ENCODE measurements around the gene MYOD1.

The MYOD1 gene

GRCh38 chr11:17770917-17771316, 51.5 kb downstream of the MYOD1 start:
- H3K36me3 ChIP-seq (ENCODE audit: control insufficient read depth in 2 of 2, insufficient read depth in 2 of 2, low read length in 2 of 2): no peaks in the 10 kb centered on the region
- H3K27ac ChIP-seq (ENCODE audit: low read depth in 2 of 2, low read length in 2 of 2): no peak overlapping the region
- peaks cover 11% of the 10 kb centered on the region in 2 donors for H3K4me1 ChIP-seq (ENCODE audit: control insufficient read depth in 2 of 2, insufficient read depth in 2 of 2, low read length in 2 of 2)
- no peaks in the 10 kb centered on the region for H3K9me3 ChIP-seq (ENCODE audit: control insufficient read depth in 2 of 2, low read length in 2 of 2)
- H3K4me3 ChIP-seq (ENCODE audit: low read length in 2 of 2): no peak overlapping the region
- no peak overlapping the region for H3K9ac ChIP-seq (ENCODE audit: low read depth in 1 of 2, low read length in 2 of 2)
- no peaks in the 10 kb centered on the region for H3K27me3 ChIP-seq (ENCODE audit: control insufficient read depth in 2 of 2, insufficient read depth in 2 of 2, low read length in 2 of 2)

GRCh38 chr11:17771415-17771814, 52.0 kb downstream of the MYOD1 start:
- Histone ChIP-seq H3K27ac (ENCODE audit: low read depth in 2 of 2, low read length in 2 of 2) (no peak overlapping the region), H3K4me1 (ENCODE audit: control insufficient read depth in 2 of 2, insufficient read depth in 2 of 2, low read length in 2 of 2) (peaks cover 11% of the 10 kb centered on the region in 2 donors), H3K9me3 (ENCODE audit: control insufficient read depth in 2 of 2, low read length in 2 of 2) (no peaks in the 10 kb centered on the region), H3K27me3 (ENCODE audit: control insufficient read depth in 2 of 2, insufficient read depth in 2 of 2, low read length in 2 of 2) (no peaks in the 10 kb centered on the region), H3K9ac (ENCODE audit: low read depth in 1 of 2, low read length in 2 of 2) (no peak overlapping the region), H3K36me3 (ENCODE audit: control insufficient read depth in 2 of 2, insufficient read depth in 2 of 2, low read length in 2 of 2) (no peaks in the 10 kb centered on the region), H3K4me3 (ENCODE audit: low read length in 2 of 2) (no peak overlapping the region)

Measured in mucosa of rectum (tissue), 2 donors.